ENCODE measurements around the gene RPP30. TPM values are rescaled to one million over a fixed set of nuclear protein-coding genes. Genes with fewer than 3 reads are reported as not detected.

Gene RPP30
- total and polyA plus RNA-seq, 2 donors from 2014 or later = 26.5 to 42.9 TPM

- Histone ChIP-seq H3K27me3 (ENCODE audit: control insufficient read depth, insufficient read depth, low read length) (no peaks in the 10 kb centered on the region), H3K4me1 (ENCODE audit: control insufficient read depth in 2 of 3, insufficient read depth in 2 of 3, low read depth in 1 of 3, low read length in 3 of 3) (no peaks in the 10 kb centered on the region), H3K27ac (ENCODE audit: low read depth in 2 of 2, low read length in 2 of 2) (no peak overlapping the region), H3K9me3 (ENCODE audit: control insufficient read depth in 2 of 3, insufficient read depth in 1 of 3, low read length in 3 of 3) (no peaks in the 10 kb centered on the region), H3K9ac (ENCODE audit: low read length in 3 of 3) (no peak overlapping the region), H3K4me3 (ENCODE audit: low read length in 3 of 3) (no peak overlapping the region), H3K36me3 (ENCODE audit: control insufficient read depth in 2 of 3, insufficient read depth in 3 of 3, low read length in 3 of 3) (no peaks in the 10 kb centered on the region)
- TF ChIP-seq CTCF (IDR thresholded peaks at IDR 0.05; ENCODE audit: borderline replicate concordance, extremely low read depth, insufficient read depth) = no peak
- intact Hi-C loops (cut with DNase I) = no loop called here
- FAIRE-seq (no peak), DNase-seq (no peak)
Measured at GRCh38 chr10:90924552-90924951, 52.8 kb downstream of the RPP30 start.

GRCh38 chr10:90925079-90926029 is 53.6 kb downstream of the RPP30 start:
- H3K27me3 ChIP-seq (ENCODE audit: control insufficient read depth, insufficient read depth, low read length) = no peaks in the 10 kb centered on the region
- intact Hi-C loops (cut with DNase I) = no loop called here
- FAIRE-seq (no peak), DNase-seq (no peak)
- H3K4me3 ChIP-seq (ENCODE audit: low read length in 3 of 3) = no peak overlapping the region
- H3K4me1 ChIP-seq (ENCODE audit: control insufficient read depth in 2 of 3, insufficient read depth in 2 of 3, low read depth in 1 of 3, low read length in 3 of 3) = no peaks in the 10 kb centered on the region
- TF ChIP-seq CTCF (IDR thresholded peaks at IDR 0.05; ENCODE audit: borderline replicate concordance, extremely low read depth, insufficient read depth) = no peak
- no peaks in the 10 kb centered on the region for H3K36me3 ChIP-seq (ENCODE audit: control insufficient read depth in 2 of 3, insufficient read depth in 3 of 3, low read length in 3 of 3)
- no peak overlapping the region for H3K9ac ChIP-seq (ENCODE audit: low read length in 3 of 3)
- H3K27ac ChIP-seq (ENCODE audit: low read depth in 2 of 2, low read length in 2 of 2) = no peak overlapping the region
- no peaks in the 10 kb centered on the region for H3K9me3 ChIP-seq (ENCODE audit: control insufficient read depth in 2 of 3, insufficient read depth in 1 of 3, low read length in 3 of 3)

- TF ChIP-seq CTCF (IDR thresholded peaks at IDR 0.05; ENCODE audit: borderline replicate concordance, extremely low read depth, insufficient read depth) = no peak
- FAIRE-seq = no peak
Measured at GRCh38 chr10:90927293-90927692, 55.5 kb downstream of the RPP30 start.

More at GRCh38 chr10:90927293-90927692, 55.5 kb downstream of the RPP30 start:
- Histone ChIP-seq H3K27me3 (ENCODE audit: control insufficient read depth, insufficient read depth, low read length) (no peaks in the 10 kb centered on the region), H3K9ac (ENCODE audit: low read length in 3 of 3) (no peak overlapping the region), H3K4me3 (ENCODE audit: low read length in 3 of 3) (no peak overlapping the region), H3K36me3 (ENCODE audit: control insufficient read depth in 2 of 3, insufficient read depth in 3 of 3, low read length in 3 of 3) (no peaks in the 10 kb centered on the region), H3K27ac (ENCODE audit: low read depth in 2 of 2, low read length in 2 of 2) (no peak overlapping the region), H3K9me3 (ENCODE audit: control insufficient read depth in 2 of 3, insufficient read depth in 1 of 3, low read length in 3 of 3) (no peaks in the 10 kb centered on the region), H3K4me1 (ENCODE audit: control insufficient read depth in 2 of 3, insufficient read depth in 2 of 3, low read depth in 1 of 3, low read length in 3 of 3) (peaks cover 0 to 3% (median 3%) of the 10 kb centered on the region in 3 donors)
- DNase-seq = no peak
- intact Hi-C loops (cut with DNase I) = no loop called here
